ENCODE results near the gene LONP1.
A peak's percentile ranks its signal among the peaks of the same experiment; 100 is the strongest.

- TF ChIP-seq, protein P1, sequence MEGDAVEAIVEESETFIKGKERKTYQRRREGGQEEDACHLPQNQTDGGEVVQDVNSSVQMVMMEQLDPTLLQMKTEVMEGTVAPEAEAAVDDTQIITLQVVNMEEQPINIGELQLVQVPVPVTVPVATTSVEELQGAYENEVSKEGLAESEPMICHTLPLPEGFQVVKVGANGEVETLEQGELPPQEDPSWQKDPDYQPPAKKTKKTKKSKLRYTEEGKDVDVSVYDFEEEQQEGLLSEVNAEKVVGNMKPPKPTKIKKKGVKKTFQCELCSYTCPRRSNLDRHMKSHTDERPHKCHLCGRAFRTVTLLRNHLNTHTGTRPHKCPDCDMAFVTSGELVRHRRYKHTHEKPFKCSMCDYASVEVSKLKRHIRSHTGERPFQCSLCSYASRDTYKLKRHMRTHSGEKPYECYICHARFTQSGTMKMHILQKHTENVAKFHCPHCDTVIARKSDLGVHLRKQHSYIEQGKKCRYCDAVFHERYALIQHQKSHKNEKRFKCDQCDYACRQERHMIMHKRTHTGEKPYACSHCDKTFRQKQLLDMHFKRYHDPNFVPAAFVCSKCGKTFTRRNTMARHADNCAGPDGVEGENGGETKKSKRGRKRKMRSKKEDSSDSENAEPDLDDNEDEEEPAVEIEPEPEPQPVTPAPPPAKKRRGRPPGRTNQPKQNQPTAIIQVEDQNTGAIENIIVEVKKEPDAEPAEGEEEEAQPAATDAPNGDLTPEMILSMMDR (IDR thresholded peaks at IDR 0.05; ENCODE audit: low read depth, low read length): no peak
- TF ChIP-seq POLR2A (IDR thresholded peaks at IDR 0.05; ENCODE audit: extremely low read depth, insufficient read length) (peak; percentile 16), MAX (IDR thresholded peaks at IDR 0.05; ENCODE audit: low read depth, low read length) (no peak)
These were observed 24.8 kb downstream of the LONP1 start for GRCh38 chr19:5694956-5695648.

Data from NB4 (cell line).